ENCODE measurements around the gene STAT5B.

- TF ChIP-seq, protein P1, sequence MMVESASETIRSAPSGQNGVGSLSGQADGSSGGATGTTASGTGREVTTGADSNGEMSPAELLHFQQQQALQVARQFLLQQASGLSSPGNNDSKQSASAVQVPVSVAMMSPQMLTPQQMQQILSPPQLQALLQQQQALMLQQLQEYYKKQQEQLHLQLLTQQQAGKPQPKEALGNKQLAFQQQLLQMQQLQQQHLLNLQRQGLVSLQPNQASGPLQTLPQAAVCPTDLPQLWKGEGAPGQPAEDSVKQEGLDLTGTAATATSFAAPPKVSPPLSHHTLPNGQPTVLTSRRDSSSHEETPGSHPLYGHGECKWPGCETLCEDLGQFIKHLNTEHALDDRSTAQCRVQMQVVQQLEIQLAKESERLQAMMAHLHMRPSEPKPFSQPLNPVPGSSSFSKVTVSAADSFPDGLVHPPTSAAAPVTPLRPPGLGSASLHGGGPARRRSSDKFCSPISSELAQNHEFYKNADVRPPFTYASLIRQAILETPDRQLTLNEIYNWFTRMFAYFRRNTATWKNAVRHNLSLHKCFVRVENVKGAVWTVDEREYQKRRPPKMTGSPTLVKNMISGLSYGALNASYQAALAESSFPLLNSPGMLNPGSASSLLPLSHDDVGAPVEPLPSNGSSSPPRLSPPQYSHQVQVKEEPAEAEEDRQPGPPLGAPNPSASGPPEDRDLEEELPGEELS (CRISPR knock-in tag; IDR thresholded peaks at IDR 0.05), result no peak
- TF ChIP-seq, protein P2, sequence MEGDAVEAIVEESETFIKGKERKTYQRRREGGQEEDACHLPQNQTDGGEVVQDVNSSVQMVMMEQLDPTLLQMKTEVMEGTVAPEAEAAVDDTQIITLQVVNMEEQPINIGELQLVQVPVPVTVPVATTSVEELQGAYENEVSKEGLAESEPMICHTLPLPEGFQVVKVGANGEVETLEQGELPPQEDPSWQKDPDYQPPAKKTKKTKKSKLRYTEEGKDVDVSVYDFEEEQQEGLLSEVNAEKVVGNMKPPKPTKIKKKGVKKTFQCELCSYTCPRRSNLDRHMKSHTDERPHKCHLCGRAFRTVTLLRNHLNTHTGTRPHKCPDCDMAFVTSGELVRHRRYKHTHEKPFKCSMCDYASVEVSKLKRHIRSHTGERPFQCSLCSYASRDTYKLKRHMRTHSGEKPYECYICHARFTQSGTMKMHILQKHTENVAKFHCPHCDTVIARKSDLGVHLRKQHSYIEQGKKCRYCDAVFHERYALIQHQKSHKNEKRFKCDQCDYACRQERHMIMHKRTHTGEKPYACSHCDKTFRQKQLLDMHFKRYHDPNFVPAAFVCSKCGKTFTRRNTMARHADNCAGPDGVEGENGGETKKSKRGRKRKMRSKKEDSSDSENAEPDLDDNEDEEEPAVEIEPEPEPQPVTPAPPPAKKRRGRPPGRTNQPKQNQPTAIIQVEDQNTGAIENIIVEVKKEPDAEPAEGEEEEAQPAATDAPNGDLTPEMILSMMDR (IDR thresholded peaks at IDR 0.05), result no peak
- TF ChIP-seq NFATC4 (CRISPR knock-in tag; IDR thresholded peaks at IDR 0.05), result no peak
- no peak for TF ChIP-seq JUN (CRISPR knock-in tag; IDR thresholded peaks at IDR 0.05)
- TF ChIP-seq E2F4 (CRISPR knock-in tag; IDR thresholded peaks at IDR 0.05; ENCODE audit: borderline replicate concordance, low read depth), result no peak
- no peak for TF ChIP-seq E2F5 (CRISPR knock-in tag; IDR thresholded peaks at IDR 0.05)
- TF ChIP-seq, protein P3, sequence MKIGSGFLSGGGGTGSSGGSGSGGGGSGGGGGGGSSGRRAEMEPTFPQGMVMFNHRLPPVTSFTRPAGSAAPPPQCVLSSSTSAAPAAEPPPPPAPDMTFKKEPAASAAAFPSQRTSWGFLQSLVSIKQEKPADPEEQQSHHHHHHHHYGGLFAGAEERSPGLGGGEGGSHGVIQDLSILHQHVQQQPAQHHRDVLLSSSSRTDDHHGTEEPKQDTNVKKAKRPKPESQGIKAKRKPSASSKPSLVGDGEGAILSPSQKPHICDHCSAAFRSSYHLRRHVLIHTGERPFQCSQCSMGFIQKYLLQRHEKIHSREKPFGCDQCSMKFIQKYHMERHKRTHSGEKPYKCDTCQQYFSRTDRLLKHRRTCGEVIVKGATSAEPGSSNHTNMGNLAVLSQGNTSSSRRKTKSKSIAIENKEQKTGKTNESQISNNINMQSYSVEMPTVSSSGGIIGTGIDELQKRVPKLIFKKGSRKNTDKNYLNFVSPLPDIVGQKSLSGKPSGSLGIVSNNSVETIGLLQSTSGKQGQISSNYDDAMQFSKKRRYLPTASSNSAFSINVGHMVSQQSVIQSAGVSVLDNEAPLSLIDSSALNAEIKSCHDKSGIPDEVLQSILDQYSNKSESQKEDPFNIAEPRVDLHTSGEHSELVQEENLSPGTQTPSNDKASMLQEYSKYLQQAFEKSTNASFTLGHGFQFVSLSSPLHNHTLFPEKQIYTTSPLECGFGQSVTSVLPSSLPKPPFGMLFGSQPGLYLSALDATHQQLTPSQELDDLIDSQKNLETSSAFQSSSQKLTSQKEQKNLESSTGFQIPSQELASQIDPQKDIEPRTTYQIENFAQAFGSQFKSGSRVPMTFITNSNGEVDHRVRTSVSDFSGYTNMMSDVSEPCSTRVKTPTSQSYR (CRISPR knock-in tag; IDR thresholded peaks at IDR 0.05), result no peak
- no peak for TF ChIP-seq STAT6 (CRISPR knock-in tag; conservative IDR thresholded peaks at IDR 0.05; ENCODE audit: low read depth)
- TF ChIP-seq, protein P4, sequence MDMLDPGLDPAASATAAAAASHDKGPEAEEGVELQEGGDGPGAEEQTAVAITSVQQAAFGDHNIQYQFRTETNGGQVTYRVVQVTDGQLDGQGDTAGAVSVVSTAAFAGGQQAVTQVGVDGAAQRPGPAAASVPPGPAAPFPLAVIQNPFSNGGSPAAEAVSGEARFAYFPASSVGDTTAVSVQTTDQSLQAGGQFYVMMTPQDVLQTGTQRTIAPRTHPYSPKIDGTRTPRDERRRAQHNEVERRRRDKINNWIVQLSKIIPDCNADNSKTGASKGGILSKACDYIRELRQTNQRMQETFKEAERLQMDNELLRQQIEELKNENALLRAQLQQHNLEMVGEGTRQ (CRISPR knock-in tag; IDR thresholded peaks at IDR 0.05), result no peak
- TF ChIP-seq TEAD4 (CRISPR knock-in tag; IDR thresholded peaks at IDR 0.05), result no peak
- TF ChIP-seq, protein P5, sequence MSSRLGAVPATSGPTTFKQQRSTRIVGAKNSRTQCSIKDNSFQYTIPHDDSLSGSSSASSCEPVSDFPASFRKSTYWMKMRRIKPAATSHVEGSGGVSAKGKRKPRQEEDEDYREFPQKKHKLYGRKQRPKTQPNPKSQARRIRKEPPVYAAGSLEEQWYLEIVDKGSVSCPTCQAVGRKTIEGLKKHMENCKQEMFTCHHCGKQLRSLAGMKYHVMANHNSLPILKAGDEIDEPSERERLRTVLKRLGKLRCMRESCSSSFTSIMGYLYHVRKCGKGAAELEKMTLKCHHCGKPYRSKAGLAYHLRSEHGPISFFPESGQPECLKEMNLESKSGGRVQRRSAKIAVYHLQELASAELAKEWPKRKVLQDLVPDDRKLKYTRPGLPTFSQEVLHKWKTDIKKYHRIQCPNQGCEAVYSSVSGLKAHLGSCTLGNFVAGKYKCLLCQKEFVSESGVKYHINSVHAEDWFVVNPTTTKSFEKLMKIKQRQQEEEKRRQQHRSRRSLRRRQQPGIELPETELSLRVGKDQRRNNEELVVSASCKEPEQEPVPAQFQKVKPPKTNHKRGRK (CRISPR knock-in tag; IDR thresholded peaks at IDR 0.05; ENCODE audit: borderline replicate concordance), result no peak
- no peak for TF ChIP-seq PREB (CRISPR knock-in tag; IDR thresholded peaks at IDR 0.05; ENCODE audit: borderline replicate concordance)
- TF ChIP-seq, protein P6, sequence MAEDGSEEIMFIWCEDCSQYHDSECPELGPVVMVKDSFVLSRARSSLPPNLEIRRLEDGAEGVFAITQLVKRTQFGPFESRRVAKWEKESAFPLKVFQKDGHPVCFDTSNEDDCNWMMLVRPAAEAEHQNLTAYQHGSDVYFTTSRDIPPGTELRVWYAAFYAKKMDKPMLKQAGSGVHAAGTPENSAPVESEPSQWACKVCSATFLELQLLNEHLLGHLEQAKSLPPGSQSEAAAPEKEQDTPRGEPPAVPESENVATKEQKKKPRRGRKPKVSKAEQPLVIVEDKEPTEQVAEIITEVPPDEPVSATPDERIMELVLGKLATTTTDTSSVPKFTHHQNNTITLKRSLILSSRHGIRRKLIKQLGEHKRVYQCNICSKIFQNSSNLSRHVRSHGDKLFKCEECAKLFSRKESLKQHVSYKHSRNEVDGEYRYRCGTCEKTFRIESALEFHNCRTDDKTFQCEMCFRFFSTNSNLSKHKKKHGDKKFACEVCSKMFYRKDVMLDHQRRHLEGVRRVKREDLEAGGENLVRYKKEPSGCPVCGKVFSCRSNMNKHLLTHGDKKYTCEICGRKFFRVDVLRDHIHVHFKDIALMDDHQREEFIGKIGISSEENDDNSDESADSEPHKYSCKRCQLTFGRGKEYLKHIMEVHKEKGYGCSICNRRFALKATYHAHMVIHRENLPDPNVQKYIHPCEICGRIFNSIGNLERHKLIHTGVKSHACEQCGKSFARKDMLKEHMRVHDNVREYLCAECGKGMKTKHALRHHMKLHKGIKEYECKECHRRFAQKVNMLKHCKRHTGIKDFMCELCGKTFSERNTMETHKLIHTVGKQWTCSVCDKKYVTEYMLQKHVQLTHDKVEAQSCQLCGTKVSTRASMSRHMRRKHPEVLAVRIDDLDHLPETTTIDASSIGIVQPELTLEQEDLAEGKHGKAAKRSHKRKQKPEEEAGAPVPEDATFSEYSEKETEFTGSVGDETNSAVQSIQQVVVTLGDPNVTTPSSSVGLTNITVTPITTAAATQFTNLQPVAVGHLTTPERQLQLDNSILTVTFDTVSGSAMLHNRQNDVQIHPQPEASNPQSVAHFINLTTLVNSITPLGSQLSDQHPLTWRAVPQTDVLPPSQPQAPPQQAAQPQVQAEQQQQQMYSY (CRISPR knock-in tag; IDR thresholded peaks at IDR 0.05), result no peak
- no peak for TF ChIP-seq ZNF317 (CRISPR knock-in tag; IDR thresholded peaks at IDR 0.05; ENCODE audit: borderline replicate concordance, low read depth)
Observed at GRCh38 chr17:42301022-42301421, 24.8 kb upstream of the STAT5B start.
